Activated naive CD8-positive, alpha-beta T cell treated with anti-CD3 and anti-CD28 coated beads, Interleukin-2, amount 10 ng/mL, durations not matched to agents 7 days and 5 days (primary cell): ENCODE data around the gene COMTD1. TPM values are rescaled to one million over a fixed set of nuclear protein-coding genes. Genes with fewer than 3 reads are reported as not detected.

Experiments
- ATAC-seq: fragments of 150-1000 bp; cut with Tn5 transposase; one replicate; pipeline ENCODE4 v1.10.0; 2021; ENCODE audit warnings: low read depth, moderate library complexity
- POLR2A ChIA-PET: fragments of 350-600 bp; sonication (Branson Sonifier 250); formaldehyde crosslinking; loops from one replicate; lab custom pipeline; 2021; ENCODE audit warnings: antibody characterized with exemption; lab: Charles Lee
- DNase-seq: peaks from one replicate; pipeline ENCODE4 v3.0.0; 2021
- H3K27ac Mint-ChIP-seq: one replicate; pipeline ENCODE4 v1.8.0; 2022; ENCODE audit warnings: mild to moderate bottlenecking, mixed read lengths
- H3K27me3 Mint-ChIP-seq: one replicate; pipeline ENCODE4 v1.8.0; 2022; ENCODE audit warnings: mild to moderate bottlenecking, moderate library complexity, mixed read lengths
- H3K36me3 Mint-ChIP-seq: one replicate; pipeline ENCODE4 v1.8.0; 2021; ENCODE audit warnings: mild to moderate bottlenecking, mixed read lengths
- H3K4me1 Mint-ChIP-seq: one replicate; pipeline ENCODE4 v1.8.0; 2021; ENCODE audit warnings: mixed read lengths
- H3K4me3 Mint-ChIP-seq: one replicate; pipeline ENCODE4 v1.8.0; 2022; ENCODE audit warnings: mild to moderate bottlenecking, moderate library complexity, mixed read lengths
- H3K9me3 Mint-ChIP-seq: one replicate; pipeline ENCODE4 v1.8.0; 2021; ENCODE audit warnings: mixed read lengths
- total RNA-seq, 2 experiments: library from RNA; stranded (reverse); gene quantifications; one replicate each; pipeline ENCODE4 v1.2.3, GENCODE V29; 2021

Gene COMTD1
- total RNA-seq, 2 experiments from 2014 or later: 40.8 to 42.3 TPM

GRCh38 chr10:75239096-75239790 lies 3.5 kb upstream of the COMTD1 start:
- H3K27ac Mint-ChIP-seq: no peak overlapping the region

GRCh38 chr10:75238182-75239095 lies 2.7 kb upstream of the COMTD1 start:
- Mint-ChIP-seq H3K36me3 (no peaks in the 10 kb centered on the region), H3K4me3 (no peak overlapping the region), H3K4me1 (peaks cover 8% of the 10 kb centered on the region), H3K27me3 (no peaks in the 10 kb centered on the region), H3K27ac (peak overlapping the region; percentile 38), H3K9me3 (no peaks in the 10 kb centered on the region)
- POLR2A ChIA-PET: no interaction called here
- DNase-seq (no peak), ATAC-seq (no peak)

More at GRCh38 chr10:75239096-75239790, 3.5 kb upstream of the COMTD1 start:
- Mint-ChIP-seq H3K4me3 (no peak overlapping the region), H3K9me3 (no peaks in the 10 kb centered on the region), H3K4me1 (peaks cover 6% of the 10 kb centered on the region), H3K36me3 (no peaks in the 10 kb centered on the region), H3K27me3 (no peaks in the 10 kb centered on the region)
- DNase-seq (no peak), ATAC-seq (no peak)
- POLR2A ChIA-PET: no interaction called here

GRCh38 chr10:75236178-75236825 lies 545 bp upstream of the COMTD1 start:
- peaks cover 17% of the 10 kb centered on the region for H3K4me1 Mint-ChIP-seq

DNA sequence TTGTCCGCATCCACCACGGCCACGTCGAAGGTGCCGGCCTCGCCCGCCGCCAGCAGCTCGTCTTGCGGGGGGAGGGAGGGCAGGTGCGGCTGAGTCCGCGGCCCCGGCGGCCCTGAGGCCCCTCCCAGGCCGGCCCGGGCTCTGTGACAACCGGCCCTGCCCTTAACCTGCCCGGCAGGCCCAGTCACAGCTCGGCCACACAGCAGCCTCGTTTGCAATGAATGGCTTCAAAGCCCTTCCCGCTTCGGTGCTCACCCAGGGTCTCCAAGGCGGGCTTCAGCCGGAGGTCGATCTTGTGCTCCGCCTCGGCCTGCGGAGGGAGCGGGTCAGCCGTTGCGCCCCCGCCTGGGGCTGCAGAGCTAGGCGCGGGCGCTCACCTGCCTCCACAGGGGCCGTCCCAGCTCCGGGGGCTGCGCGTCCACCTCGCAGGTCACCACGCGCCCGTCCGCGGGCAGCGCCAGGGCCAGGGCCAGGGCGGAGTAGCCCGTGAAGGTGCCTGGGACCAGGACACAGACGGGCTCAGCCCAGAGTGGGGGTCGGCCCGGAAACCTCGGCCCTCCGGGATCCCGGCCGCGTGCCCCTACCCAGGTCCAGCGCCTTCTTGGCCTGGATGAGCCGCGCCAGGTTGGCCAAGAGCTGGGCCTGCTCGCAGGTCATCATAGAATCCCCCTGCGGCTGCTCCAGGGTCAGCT lies 928 bp downstream of the COMTD1 start:
- Mint-ChIP-seq H3K4me3 (peak overlapping the region; percentile 87), H3K9me3 (no peaks in the 10 kb centered on the region), H3K27ac (peak overlapping the region; percentile 90), H3K4me1 (peaks cover 23% of the 10 kb centered on the region), H3K27me3 (no peaks in the 10 kb centered on the region), H3K36me3 (peaks cover 19% of the 10 kb centered on the region)
- ATAC-seq (peak; percentile 9), DNase-seq (no peak)
- POLR2A ChIA-PET: interaction anchor here (0.5 to 7.5 kb wide), 9 partner anchors 24 to 1057 kb away, joined by 3 to 97 read pairs (median 6); partner anchors contain the start of genes SAMD8 and VDAC2

More at GRCh38 chr10:75236178-75236825, 545 bp upstream of the COMTD1 start:
- Mint-ChIP-seq H3K27me3 (no peaks in the 10 kb centered on the region), H3K4me3 (peak overlapping the region; percentile 86), H3K9me3 (no peaks in the 10 kb centered on the region), H3K36me3 (peaks cover 12% of the 10 kb centered on the region), H3K27ac (peak overlapping the region; percentile 94)
- ATAC-seq (no peak), DNase-seq (no peak)
- POLR2A ChIA-PET: interaction anchor here (4.0 to 7.5 kb wide), 3 partner anchors 25 to 125 kb away, joined by 25 to 97 read pairs (median 41); partner anchors contain the start of genes SAMD8 and VDAC2

- POLR2A ChIA-PET: interaction anchor here (0.6 to 7.5 kb wide), 9 partner anchors 23 to 1056 kb away, joined by 3 to 97 read pairs (median 5); partner anchors contain the start of genes SAMD8 and VDAC2
- Mint-ChIP-seq H3K4me3 (peak overlapping the region; percentile 87), H3K36me3 (peaks cover 20% of the 10 kb centered on the region), H3K27ac (peak overlapping the region; percentile 90), H3K9me3 (no peaks in the 10 kb centered on the region), H3K4me1 (peaks cover 27% of the 10 kb centered on the region), H3K27me3 (no peaks in the 10 kb centered on the region)
- ATAC-seq: peak; percentile 59
- DNase-seq: peak; percentile 99
Observed at GRCh38 chr10:75234017-75234682, 1.6 kb downstream of the COMTD1 start.

DNA sequence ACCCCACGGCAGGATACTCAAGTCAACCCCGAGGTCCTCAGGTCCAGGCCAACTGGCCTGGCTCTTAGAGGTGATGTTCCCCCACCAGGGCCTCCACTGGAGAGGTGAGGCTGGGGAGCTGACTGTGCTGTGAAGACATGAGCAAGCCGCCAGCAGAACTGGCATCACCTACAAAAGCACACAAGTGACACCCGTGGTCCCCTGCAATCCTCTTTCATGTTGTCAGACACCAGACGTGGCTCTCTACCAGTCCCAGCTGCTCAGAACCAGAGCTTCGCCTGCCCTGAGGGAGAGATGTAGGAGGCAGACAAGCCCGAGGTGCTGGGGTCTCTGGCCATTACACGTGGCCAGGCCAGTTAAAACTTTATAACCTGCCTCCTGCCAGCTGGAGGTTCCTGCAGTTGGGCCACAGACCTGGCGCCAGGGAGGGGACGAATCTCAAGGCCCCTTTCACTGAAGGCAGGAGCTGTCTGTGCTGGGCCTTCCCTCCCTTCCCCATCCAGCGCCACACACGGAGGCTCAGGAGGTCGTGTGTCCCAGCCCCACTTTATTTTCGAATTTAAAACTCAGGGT lies 2.2 kb downstream of the COMTD1 start:
- H3K27ac Mint-ChIP-seq: peak overlapping the region; percentile 90
- no peak for ATAC-seq
- DNase-seq: peak; percentile 43
- H3K4me3 Mint-ChIP-seq: peak overlapping the region; percentile 87
- no peaks in the 10 kb centered on the region for H3K27me3 Mint-ChIP-seq
- peaks cover 34% of the 10 kb centered on the region for H3K4me1 Mint-ChIP-seq
- POLR2A ChIA-PET: interaction anchor here (0.6 to 7.5 kb wide), 7 partner anchors 23 to 122 kb away, joined by 3 to 97 read pairs (median 10); partner anchors contain the start of genes SAMD8 and VDAC2
- H3K9me3 Mint-ChIP-seq: no peaks in the 10 kb centered on the region
- peaks cover 24% of the 10 kb centered on the region for H3K36me3 Mint-ChIP-seq

GRCh38 chr10:75231672-75232581 lies 3.8 kb downstream of the COMTD1 start:
- no peak for ATAC-seq
- peaks cover 26% of the 10 kb centered on the region for H3K36me3 Mint-ChIP-seq
- peaks cover 35% of the 10 kb centered on the region for H3K4me1 Mint-ChIP-seq
- no peaks in the 10 kb centered on the region for H3K9me3 Mint-ChIP-seq
- H3K4me3 Mint-ChIP-seq: no peak overlapping the region
- no peaks in the 10 kb centered on the region for H3K27me3 Mint-ChIP-seq
- POLR2A ChIA-PET: interaction anchor here (0.6 to 7.5 kb wide), 6 partner anchors 9 to 121 kb away, joined by 3 to 97 read pairs (median 8); partner anchors contain the start of genes SAMD8 and VDAC2
- no peak for DNase-seq
- H3K27ac Mint-ChIP-seq: peak overlapping the region; percentile 66

DNA sequence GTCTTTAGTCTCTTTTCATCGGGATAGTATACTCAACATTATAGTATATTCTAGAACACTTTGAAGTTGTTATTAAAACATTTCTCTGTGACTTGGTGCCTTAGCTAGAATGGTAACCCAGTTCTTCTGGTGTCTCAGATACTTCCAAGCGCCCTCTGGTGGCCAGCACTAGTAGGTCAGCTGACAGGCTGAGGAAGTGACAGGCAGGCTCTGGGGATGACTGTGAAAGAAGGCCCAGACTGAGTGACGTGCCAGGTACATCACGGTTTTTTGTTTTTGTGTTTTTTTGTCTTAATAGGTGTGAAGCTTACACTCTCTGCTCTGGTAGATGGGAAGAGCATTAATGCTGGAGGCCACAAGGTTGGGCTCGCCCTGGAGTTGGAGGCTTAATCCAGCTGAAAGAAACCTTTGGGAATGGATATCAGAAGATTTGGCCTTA lies 5.1 kb downstream of the COMTD1 start:
- peak; percentile 90 for DNase-seq
- Mint-ChIP-seq H3K36me3 (peaks cover 29% of the 10 kb centered on the region), H3K27me3 (no peaks in the 10 kb centered on the region), H3K4me3 (peak overlapping the region; percentile 11), H3K27ac (peak overlapping the region; percentile 91), H3K4me1 (peaks cover 31% of the 10 kb centered on the region), H3K9me3 (no peaks in the 10 kb centered on the region)
- POLR2A ChIA-PET: interaction anchor here (0.6 to 7.5 kb wide), 7 partner anchors 20 to 1256 kb away, joined by 3 to 97 read pairs (median 5); partner anchors contain the start of genes SAMD8 and VDAC2
- peak; percentile 35 for ATAC-seq

- H3K4me1 Mint-ChIP-seq: peaks cover 37% of the 10 kb centered on the region
- no peaks in the 10 kb centered on the region for H3K27me3 Mint-ChIP-seq
- no peak for ATAC-seq
- H3K27ac Mint-ChIP-seq: no peak overlapping the region
- H3K4me3 Mint-ChIP-seq: no peak overlapping the region
- no peak for DNase-seq
- no peaks in the 10 kb centered on the region for H3K9me3 Mint-ChIP-seq
- POLR2A ChIA-PET: interaction anchor here (0.6 to 7.5 kb wide), 7 partner anchors 19 to 1256 kb away, joined by 3 to 97 read pairs (median 5); partner anchors contain the start of genes SAMD8 and VDAC2
- peaks cover 31% of the 10 kb centered on the region for H3K36me3 Mint-ChIP-seq
Observed at GRCh38 chr10:75229971-75230370, 5.8 kb downstream of the COMTD1 start.

DNA sequence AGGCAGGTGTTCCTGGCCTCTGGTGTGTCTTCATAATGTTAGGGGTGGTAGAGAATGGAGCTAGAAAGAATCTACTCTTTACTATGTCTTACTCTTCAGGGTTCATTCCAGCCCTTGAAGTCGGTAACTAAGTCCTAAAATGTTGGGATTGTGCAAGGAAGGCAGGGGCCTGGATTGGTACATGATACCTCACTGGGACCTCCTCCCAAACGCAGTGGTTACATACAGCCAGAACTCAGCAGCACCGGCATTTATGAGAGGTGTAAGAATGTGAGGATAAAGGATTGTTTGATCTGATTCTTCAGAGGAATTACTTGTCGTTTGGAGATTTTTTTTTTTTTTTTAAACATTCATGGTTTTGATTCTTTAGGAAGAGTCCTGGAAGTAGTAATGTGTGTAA lies 6.9 kb downstream of the COMTD1 start:
- H3K27me3 Mint-ChIP-seq: no peaks in the 10 kb centered on the region
- ATAC-seq (no peak), DNase-seq (no peak)
- H3K27ac Mint-ChIP-seq: peak overlapping the region; percentile 77
- peaks cover 45% of the 10 kb centered on the region for H3K4me1 Mint-ChIP-seq
- POLR2A ChIA-PET: interaction anchor here (1.3 kb wide), 1 partner anchor 18 kb away, joined by 7 read pairs; the partner anchor contains the start of gene VDAC2
- H3K9me3 Mint-ChIP-seq: no peaks in the 10 kb centered on the region
- no peak overlapping the region for H3K4me3 Mint-ChIP-seq
- H3K36me3 Mint-ChIP-seq: peaks cover 32% of the 10 kb centered on the region
